GM19193 (cell line): ENCODE results near the gene MIB1.

Experiments
- POLR2A ChIP-seq: IDR thresholded peaks from 4 replicates; pipeline ENCODE4 v1.6.1; 2011; ENCODE audit not compliant: insufficient read depth, insufficient read length; ENCODE audit errors: extremely low read depth

The MIB1 gene

GRCh38 chr18:21916594-21916993, 176.0 kb downstream of the MIB1 start:
- no peak for TF ChIP-seq POLR2A

- TF ChIP-seq POLR2A, result no peak
Measured at GRCh38 chr18:21918693-21919092, 178.1 kb downstream of the MIB1 start.
